NB4 (cell line): ENCODE results near the gene SLC25A36.

Experiments
- MYC ChIP-seq: IDR thresholded peaks from 2 replicates; pipeline ENCODE4 v1.6.1; 2011; ENCODE audit warnings: low read depth, low read length
- POLR2A ChIP-seq: IDR thresholded peaks from 2 replicates; pipeline ENCODE4 v1.6.1; 2011; ENCODE audit warnings: mild to moderate bottlenecking; ENCODE audit not compliant: insufficient read length; ENCODE audit errors: extremely low read depth
- TF ChIP-seq, protein P1 (sequence below): IDR thresholded peaks from one replicate; pipeline ENCODE4 v1.5.1; 2012; ENCODE audit warnings: low read depth, low read length

DNA sequence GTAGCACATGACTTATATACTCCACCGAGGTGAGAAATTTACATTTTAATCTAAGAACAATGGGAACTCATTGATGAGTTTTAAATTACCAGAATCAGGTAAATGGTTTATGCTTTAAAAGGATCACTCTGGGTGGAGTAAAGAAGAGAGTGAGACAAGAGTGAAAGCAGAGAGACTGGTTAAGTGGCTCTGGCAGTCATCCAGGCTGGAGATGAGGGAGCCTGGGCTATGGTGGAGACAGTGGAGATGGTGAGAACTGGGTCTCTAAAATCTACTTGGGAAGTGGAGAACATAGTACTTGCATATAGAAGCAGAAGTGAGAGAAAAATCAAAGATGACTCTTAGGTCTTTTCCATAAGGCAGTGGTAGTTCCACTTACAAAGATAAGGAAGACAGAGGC lies 37.1 kb upstream of the SLC25A36 start:
- TF ChIP-seq, protein P1, sequence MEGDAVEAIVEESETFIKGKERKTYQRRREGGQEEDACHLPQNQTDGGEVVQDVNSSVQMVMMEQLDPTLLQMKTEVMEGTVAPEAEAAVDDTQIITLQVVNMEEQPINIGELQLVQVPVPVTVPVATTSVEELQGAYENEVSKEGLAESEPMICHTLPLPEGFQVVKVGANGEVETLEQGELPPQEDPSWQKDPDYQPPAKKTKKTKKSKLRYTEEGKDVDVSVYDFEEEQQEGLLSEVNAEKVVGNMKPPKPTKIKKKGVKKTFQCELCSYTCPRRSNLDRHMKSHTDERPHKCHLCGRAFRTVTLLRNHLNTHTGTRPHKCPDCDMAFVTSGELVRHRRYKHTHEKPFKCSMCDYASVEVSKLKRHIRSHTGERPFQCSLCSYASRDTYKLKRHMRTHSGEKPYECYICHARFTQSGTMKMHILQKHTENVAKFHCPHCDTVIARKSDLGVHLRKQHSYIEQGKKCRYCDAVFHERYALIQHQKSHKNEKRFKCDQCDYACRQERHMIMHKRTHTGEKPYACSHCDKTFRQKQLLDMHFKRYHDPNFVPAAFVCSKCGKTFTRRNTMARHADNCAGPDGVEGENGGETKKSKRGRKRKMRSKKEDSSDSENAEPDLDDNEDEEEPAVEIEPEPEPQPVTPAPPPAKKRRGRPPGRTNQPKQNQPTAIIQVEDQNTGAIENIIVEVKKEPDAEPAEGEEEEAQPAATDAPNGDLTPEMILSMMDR, result no peak
- TF ChIP-seq POLR2A, result no peak
- no peak for TF ChIP-seq MYC
